ENCODE data around the gene UHRF1. TPM values are rescaled to one million over a fixed set of nuclear protein-coding genes. Genes with fewer than 3 reads are reported as not detected.

The UHRF1 gene
- polyA plus RNA-seq, 3 donors: 32.3 to 43.5 (median 42.6) TPM

DNA sequence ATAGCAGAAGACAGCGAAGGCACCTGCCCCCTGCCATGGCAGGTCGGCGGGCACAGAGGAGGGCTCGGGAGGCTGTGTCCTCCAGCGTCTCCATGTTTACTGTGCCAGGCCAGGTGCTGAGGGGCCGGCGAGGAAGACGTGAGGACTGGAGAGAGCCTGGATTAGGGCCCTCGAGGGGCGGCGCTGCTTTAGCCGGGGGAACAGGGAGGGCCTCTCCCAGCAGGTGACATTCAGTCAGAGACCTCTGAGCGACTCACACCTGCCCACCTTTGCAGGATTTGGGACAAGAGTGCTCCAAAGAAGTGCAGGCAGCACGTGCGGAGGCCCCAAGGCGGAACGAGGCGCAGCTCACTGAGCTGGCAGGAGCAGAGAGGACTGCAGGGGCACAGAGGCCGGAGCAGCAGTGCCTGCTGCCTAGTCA, 77.2 kb downstream of the UHRF1 start:
- no peak for DNase-seq

- DNase-seq: no peak
Observed at GRCh38 chr19:4987256-4987655, 78.0 kb downstream of the UHRF1 start.

DNA sequence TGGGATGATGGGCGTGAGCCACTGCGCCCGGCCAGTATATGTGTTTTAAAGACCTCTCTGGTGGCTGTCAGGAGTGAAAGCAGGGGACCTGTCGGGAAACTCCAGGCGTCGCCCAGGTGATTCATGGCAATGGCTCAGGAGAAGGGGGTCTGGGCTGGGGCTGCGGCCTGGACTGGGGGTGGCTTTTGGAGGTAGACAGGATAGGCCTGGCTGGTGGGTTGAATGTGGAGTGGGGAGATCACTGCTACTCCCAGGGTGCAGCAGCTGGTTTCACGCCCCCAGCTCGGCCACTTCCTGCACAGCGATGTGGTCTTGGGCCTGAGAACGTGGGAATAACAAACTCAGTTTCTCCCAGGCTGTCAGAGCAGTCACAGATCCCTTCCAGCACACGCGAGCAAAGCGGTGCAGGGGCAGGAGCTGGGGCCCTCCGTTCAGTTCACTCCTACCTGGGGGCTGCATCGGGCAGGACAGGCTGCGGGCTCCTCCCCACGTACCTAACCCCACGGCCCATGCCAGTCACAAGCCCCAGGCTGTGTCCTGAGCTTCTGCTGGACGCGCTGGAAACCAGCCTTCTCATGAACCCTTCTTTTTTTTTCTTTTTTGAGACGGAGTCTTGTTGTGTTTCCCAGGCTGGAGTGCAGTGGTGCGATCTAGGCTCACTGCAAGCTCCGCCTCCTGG, 78.5 kb downstream of the UHRF1 start:
- DNase-seq: no peak

DNA sequence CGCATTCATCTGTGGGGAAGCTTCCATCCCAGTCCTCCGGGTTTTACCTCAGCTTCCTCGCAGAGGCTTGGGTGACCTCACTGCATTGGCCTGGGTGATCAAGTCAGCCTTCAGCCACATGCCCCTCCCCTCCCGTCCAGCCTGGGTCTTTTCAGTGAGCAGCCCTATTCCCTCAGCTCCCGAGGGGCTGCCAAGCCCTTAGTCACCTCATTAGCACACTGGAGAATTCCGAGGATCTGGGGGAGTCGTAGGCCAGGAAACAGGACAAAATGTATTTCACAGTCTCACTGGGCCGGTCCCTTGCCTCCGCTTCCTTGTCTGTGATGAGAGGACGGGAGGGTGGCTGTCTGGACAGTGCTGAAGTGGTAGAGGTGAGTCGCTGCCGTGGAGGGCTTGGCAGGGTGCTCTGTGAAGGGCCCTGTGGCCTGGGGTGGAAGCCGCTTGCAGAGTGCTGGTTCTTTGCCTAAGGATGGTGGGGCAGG, 79.5 kb downstream of the UHRF1 start:
- DNase-seq: no peak

- no peak for DNase-seq
Observed at GRCh38 chr19:4990306-4990705, 81.0 kb downstream of the UHRF1 start.

GRCh38 chr19:4991538-4991937, 82.2 kb downstream of the UHRF1 start:
- DNase-seq: no peak

DNA sequence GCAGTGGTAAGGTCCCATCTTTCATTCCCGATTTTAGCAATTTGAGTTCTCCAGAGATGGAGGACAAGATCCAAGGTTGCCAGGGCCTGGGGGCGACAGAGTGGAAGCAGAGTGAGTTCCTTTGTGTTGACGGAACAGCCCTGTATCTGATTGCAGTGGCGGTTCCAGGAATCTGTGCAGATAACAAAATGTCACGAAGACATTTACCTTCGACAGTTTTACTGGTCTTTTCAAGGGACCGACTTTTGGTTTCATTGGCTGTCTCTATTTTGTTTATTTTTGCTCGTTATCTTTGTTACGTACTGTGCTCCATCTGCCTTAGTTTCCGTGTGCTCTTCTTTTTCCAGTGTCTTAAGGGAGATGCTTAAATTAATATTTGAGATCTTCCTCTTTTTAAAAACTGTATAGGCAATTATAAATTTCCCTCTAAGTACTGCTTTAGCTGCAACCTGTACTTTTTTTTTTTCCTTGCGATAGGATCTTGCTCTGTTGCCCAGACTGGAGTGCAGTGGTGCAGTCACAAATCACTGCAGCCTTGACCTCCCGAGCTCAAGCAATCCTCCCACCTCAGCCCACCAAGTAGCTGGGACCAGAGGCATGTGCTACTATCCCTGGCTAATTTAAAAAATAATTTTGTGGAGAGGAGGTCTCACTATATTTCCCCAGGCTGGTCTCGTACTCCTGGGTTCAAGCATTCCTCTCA, 82.8 kb downstream of the UHRF1 start:
- DNase-seq: no peak

DNA sequence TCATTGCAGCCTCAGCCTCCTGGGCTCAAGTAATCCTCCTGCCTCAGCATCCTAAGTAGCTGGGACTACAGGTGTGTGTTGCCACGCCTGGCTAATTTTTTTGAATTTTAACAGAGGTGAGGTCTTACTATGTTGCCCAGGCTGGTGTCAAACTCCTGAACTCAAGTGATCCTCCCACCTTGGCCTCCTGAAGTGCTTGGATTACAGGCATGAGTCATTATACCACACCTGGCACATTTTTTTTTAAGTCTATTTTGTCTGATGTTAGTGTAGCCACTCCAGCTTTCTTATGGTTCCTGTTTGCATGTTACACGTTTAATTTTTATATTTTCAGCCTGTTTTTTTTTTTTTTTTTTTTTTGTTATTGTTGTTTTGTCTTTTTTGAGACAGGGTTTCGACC, 84.4 kb downstream of the UHRF1 start:
- DNase-seq: no peak

DNA sequence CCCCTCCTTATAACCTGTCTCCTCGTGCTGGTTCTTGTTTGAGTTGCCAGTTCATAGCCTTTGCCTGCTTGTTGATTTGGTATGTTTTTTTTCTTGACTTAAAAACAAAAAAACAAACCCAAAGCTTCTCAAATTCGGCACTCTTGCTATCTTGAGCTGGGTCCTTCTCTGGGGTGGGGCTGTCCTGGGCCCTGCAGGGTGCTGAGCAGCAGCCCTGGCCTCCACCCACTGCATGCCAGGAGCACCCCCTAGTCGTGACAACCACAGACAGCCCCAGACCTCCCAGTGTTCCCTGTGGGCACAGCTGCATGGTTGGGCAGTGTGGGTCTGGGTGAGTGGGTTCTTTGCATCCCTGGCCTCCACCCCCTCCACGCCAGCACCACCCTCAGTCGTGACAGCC, 87.4 kb downstream of the UHRF1 start:
- no peak for DNase-seq

DNA sequence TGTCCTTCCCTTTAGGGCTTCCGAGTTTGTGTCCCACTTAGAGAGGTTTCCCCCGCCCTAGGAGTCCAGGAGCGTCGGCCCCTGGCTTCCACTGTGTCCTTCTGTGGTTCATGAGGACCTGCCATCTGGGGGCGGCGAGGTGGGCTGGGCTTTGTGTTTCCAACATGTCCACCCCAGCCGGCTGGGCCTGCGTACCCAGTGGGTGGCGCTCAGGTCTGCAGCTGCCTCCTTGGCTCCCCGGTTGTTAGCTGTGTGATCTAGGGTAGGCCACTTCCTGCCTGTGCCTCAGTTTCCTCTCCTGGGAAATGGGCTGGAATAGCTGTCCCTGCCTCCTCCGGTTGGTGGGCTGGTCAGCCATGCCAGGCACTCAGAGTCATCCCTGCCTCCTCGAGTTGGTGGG, 88.0 kb downstream of the UHRF1 start:
- DNase-seq: no peak

GRCh38 chr19:5000120-5000611, 90.9 kb downstream of the UHRF1 start:
- no peak for DNase-seq

GRCh38 chr19:5001615-5002014, 92.3 kb downstream of the UHRF1 start:
- no peak for DNase-seq

DNA sequence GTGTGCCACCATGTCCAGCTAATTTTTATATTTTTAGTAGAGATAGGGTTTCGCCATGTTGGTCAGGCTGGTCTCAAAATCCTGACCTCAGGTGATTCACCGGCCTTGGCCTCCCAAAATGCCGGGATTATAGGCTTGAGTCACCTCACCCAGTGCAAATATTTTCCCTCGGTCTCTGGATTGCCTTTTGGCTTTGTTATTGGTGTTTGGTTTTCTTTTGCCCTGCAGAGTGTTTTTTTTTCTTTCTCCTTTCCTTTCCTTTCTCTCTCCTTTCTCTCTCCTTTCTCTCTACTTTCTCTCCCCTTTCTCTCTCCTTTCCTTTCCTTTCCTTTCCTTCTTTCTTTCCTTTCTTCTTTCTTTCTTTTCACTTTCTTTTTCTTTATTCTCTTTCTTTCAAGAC, 92.8 kb downstream of the UHRF1 start:
- DNase-seq: no peak

DNA sequence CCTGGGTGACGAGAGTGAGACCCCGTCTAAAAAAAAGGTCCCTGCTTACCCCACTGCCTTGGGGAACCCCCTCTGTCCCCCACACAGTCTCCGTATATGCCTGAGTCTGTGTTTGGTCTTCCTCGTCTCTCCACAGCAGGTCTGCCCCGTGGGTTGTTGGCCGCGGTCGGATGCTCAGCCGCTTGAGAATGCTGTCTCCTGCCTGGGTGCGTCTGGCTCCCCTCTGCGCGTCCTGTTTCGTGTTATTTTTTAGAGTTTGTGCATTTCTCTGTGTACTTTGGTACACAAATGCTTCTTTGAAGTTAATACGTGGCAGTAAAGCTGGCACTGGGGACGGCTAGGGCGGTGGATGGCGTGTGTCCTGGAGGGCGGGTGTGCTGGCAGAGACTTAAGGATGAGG, 94.5 kb downstream of the UHRF1 start:
- no peak for DNase-seq

DNA sequence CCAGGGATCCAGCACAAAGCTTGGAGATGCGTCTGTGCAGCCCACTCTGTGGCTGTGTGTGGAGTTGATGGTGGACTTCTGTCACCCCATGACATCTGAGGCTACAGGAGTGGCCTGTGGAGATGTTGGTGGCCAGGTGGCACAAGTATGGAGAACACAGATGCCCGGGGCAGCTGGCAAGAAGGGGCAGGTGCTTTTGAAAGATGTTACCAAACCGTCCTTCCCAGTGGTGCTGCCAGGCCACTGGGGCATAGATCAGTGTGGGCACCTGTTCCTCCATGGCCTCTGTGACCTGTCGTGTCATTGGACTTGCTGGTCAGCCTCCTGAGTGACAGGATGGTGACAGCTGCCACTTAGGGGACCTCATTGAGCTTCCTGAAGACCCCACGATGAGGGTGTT, 95.8 kb downstream of the UHRF1 start:
- no peak for DNase-seq

GRCh38 chr19:5006201-5006600, 96.9 kb downstream of the UHRF1 start:
- no peak for DNase-seq

DNA sequence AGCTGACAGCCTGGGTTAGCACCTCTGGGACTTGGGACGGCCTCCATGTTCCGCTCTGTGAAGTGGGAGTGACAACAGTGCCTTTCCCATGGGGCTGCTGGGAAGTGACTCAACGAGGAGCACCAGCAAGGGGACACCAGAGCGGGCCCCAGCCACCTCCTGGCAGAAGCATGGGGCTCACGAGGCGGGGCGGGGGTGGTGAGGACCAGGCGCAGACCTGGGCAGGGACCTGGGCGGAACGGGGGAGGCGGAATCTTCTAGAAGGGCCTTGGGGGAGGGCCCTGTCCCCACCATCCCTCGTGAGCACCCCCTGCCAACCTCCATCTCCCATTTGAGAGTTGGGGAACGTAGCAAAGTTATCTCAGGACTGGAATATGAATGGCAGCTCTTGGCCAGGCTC, 97.5 kb downstream of the UHRF1 start:
- DNase-seq: no peak

Other genes with a start within 250 kb of the UHRF1 start
- gene MYDGF, start 239.2 kb upstream of the UHRF1 start, polyA plus RNA-seq (ENCODE audit: insufficient read length in 3 of 3): 10 to 100 TPM; 76.1 to 93.4 (median 83.7) TPM
- 10 to 100 TPM; 18.2 to 28.0 (median 24.3) TPM for gene DPP9, start 185.7 kb upstream of the UHRF1 start, polyA plus RNA-seq (ENCODE audit: insufficient read length in 3 of 3)
- 1 to 10 TPM; 2.3 to 2.7 (median 2.5) TPM for gene FEM1A, start 117.8 kb upstream of the UHRF1 start, polyA plus RNA-seq (ENCODE audit: insufficient read length in 3 of 3)
- 1 to 10 TPM; 7.3 to 7.7 (median 7.6) TPM for gene TICAM1, start 77.8 kb upstream of the UHRF1 start, polyA plus RNA-seq (ENCODE audit: insufficient read length in 3 of 3)
- 10 to 100 TPM; 45.8 to 54.2 (median 52.4) TPM for gene PLIN3, start 41.8 kb upstream of the UHRF1 start, polyA plus RNA-seq (ENCODE audit: insufficient read length in 3 of 3)
- gene ARRDC5, start 6.6 kb upstream of the UHRF1 start, polyA plus RNA-seq (ENCODE audit: insufficient read length in 3 of 3): not detected
- 10 to 100 TPM; 26.8 to 31.8 (median 28.7) TPM for gene KDM4B, start 59.6 kb downstream of the UHRF1 start, polyA plus RNA-seq (ENCODE audit: insufficient read length in 3 of 3)

Data from renal pelvis (tissue), 4 donors.